Measurements from ENCODE around the gene OR1M1.
A peak's percentile ranks its signal among the peaks of the same experiment; 100 is the strongest.

The OR1M1 gene

DNA sequence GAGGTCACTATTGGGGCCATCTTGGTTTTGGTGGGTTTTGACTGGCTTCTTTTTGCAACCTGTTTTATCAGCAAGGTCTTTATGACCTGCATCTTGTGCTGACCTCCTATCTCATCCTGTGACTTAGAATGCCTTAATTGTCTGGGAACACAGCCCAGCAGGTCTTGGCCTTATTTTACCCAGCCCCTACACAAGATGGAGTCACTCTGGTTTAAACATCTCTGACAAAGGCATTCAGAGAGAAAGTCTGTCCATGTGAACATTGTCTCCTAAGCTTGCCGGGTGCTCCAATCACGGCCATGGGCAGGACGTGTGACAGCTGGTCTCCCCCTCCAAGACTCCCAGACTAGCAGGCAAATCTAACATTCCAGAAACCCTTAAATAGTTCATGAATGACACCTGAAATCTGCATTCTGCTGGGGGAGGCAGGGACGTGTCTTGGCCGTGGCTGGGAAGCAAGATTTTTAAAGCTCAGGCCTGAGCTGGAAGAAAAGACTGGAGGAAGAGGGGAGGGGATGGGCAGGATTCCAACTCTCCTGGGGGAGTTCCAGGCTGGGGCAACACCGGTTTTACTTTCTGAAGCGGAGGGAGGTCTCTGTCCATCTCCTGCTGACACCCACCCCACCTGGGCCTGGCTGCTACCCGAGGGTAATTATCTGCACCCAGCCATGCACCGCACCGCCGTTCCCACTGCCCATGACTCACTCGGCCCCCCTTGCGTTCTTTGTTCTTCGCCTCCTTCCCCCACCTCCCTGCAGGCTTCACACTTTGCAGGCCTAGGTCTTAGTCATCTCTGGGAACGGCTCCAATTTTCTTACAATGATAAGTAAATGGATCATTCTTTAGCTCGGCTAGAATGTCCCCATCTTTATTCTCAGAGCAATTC, 11.6 kb upstream of the OR1M1 start:
- peak; percentile 5 for DNase-seq

DNA sequence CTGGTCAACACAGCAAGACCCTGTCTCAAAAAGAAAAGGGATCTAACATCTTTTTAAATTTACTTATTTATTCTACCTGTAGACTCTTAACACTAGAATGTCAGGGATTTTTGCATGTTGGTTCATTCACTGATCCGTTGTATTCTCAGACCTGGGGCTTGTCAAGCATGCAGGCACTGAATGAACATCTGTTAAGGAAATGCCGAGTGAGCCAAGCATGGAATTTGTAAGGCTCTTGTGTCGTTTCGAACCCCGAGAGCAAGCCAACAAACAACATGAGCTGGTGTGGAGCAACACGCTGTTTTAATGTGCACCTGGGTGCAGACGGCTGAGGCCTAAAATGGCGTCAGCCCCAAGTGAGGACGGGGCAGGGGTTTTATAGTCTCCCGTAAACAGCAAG, 10.0 kb upstream of the OR1M1 start:
- no peak for DNase-seq

DNA sequence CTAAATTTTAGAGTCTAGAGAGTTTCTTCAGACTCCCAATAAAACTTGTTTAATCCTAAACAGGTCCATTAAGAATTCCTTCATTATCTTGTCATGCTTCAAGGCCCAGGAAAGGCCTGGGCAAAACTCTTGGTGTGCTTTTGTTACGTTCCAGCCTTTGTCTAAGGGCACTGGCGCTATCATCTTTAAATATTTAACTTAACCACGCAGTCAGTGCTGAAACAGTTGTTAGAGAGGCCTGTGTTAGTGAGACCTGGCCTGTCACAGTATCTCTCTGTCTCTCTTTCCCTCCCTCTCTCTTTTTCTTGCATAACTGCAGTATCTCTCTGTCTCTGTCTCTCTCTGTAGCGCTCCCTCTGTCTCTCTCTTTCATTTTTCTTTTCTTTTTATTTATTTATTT, 8.2 kb upstream of the OR1M1 start:
- no peak for DNase-seq

DNA sequence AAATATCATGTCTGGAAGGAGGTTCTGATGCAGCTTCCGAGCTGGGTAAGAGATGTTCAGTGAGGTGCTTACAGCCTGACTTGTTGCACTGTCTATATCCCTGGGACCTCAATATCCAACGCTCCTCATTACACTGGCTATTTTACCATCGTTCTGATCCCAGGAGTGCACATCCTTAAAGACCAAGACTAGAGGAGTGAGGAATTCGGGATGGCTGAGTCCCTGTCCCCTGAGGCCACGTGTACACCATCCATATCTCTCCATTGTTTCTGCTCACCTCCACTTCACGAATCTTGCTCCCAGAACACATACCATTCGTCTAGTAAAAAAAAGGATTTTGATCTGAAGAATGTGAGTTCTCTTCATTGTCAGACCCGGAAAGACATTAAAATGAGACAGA, 20.5 kb downstream of the OR1M1 start, which contains the start of gene OR7G2:
OR7G2 (minus strand) TSS at position 101 of the 400 bp plus-strand sequence. CDS start 4,232 bp downstream, outside the sequence.
- DNase-seq = no peak

DNA sequence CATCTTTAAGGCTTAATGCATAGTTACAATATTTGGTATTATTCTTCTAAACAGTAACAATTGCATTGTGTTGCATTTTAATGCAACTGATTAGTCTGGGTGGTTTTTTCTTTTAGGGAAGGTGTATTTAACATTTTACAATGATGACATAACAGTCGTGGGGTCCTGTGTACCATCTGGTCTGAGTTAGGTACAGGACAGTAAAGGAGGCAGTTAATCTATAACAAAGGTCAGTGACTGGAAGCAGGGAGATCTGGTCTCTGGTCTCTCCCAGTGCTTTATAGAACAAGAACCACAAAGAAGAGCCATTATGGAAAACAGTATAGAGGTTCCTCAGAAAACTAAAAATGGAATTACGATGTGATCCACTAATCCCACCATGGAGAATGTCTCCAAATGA, 23.1 kb downstream of the OR1M1 start:
- no peak for DNase-seq

DNA sequence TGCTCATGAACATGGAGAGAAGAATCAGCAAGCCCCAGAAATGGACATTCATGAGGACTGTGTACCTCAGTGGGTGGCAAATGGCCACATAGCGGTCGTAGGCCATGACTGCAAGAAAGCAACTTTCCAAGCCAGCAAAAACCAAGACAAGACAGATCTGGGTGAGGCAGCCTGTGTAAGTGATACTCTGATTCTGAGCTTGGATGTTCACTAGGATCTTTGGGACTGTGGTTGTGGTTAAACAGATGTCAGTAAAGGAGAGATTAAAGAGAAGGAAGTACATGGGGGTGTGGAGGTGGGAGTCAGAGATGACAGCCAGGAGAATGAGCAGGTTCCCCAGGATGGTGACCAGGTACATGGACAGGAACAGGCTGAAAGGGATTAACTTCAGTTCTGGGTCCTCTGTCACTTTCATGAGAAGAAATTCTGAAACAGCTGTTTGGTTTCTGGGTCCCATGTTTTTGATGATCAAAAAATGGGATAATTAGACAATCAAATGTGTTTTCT, 28.5 kb downstream of the OR1M1 start, which contains the start of gene OR7G1:
OR7G1 (minus strand) TSS at position 457 of the 507 bp plus-strand sequence; CDS start at position 457, 0 bp downstream.
- DNase-seq = no peak

DNA sequence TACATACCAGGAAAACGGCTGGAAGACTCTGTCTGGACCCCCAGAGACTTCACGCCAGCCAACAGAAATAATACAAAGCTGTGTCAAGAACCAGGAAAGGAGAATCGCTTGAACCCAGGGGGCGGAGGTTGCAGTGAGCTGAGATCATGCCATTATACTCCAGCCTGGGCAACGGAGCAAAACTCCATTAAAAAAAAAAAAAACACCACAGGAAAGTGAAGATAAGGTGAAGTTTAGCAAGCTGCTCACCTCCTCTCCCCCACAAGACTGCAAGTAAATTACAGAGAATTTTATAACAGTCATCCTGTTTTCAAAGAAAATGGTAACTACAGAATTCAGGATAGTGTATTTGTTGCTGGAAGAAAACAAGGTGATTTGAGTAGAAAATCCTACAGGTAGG, 29.7 kb downstream of the OR1M1 start:
- DNase-seq = no peak

DNA sequence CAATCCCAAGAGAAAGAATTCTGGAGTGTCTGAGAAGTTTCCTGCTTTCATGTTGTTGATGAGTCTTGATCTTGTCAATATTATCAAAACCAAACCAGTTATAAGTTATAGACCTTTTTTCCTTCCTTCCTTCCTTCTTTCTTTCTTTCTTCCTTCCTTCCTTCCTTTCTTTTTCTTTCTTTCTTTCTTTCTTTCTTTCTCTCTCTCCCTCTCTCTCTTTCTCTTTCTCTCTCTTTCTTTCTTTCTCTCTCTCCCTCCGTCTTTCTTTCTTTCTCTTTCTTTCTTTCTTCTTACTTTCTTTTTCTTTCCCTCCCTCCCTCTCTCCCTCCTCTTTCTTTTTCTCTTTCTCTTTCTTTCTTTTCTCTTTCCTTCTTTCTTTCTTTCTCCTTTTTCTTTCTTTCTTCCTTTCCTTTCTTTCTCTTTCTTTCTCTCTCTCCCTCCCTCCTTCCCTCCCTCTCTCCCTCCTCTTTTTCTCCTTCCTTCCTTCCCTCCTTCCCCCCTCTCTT, 40.1 kb downstream of the OR1M1 start, which contains the start of gene OR7G3:
OR7G3 (minus strand) TSS at position 51 of the 506 bp plus-strand sequence; CDS start at position 51, 0 bp downstream.
- no peak for DNase-seq

DNA sequence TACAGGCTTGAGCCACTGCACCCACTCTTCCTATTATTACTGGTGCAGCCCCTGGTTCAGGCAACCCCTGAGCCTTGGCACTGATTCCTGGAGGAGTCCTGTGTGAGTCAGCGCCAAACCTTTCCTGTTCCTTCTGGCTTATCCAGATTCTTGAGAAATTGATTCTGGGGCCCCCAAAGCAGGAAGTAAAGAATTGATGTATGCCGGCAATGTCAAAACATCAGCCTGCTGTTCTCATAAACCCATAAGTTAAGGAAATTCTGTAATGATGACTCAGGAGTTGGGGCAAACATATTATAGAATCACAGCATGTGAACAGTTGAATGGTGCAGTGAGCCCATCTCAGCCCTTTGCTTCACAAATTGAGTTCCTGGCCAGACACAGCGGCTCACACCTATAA, 41.3 kb downstream of the OR1M1 start:
- DNase-seq = no peak

DNA sequence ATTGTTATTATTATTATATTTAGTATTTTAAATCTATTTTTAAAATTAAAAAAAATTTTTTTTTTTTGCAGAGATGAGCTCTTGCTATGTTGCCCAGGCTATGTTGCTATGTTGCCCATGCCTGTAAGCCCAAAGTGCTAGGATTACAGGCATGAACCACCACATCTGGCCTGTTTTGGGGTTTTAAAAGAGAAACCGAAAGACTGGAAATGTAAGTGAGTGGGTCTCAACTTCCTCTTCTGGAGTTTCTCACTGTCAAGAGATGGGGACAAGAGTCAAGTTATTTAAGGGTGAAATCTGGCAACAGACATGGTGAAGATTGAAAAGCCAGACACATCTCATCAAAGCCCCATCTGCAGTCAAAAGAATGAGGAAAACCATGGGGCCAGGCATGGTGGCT, 44.1 kb downstream of the OR1M1 start:
- no peak for DNase-seq

DNA sequence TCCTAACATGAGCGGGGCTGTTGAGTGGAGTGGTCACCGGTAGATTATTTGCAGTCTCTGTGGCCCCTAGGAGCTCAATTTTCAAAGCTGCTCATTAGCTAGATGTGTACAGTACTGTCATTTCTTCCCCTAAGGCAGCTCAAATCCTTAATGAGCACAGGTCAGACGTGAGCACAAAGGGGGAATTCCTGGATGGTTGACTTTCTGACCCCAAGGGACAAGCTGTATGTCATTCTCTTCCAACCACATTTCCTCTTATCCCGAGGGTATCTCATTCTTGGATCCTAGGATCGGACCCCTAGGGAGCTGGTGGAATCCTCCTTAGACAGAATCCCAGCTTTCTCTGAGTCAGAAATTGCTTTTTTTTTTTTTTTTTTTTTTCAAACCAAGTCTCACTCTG, 45.6 kb downstream of the OR1M1 start:
- no peak for DNase-seq

DNA sequence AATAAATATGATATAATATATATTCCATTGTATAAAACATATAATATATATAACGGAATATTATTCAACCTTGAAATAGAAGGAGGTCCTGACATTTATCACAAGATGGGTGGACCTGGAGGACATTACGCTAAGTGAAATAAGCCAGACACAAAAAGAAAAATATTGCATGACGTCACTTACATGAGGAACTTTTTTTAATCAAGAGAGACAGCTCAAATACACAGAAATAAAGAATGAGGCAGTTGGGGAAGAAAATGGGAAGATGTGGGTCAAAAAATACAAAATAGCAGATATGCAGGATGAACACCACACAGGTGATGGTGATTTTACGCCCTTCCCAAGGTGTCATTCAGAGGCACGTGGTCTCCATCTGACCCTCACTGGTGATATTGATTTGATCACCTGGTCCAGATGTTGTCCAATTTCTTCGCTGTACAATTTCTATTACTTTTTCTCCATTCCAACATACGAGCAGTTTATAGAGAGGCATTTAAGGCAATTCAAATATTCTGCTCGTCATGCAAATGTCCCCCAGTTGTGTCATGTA, 52.8 kb downstream of the OR1M1 start:
- DNase-seq = no peak

DNA sequence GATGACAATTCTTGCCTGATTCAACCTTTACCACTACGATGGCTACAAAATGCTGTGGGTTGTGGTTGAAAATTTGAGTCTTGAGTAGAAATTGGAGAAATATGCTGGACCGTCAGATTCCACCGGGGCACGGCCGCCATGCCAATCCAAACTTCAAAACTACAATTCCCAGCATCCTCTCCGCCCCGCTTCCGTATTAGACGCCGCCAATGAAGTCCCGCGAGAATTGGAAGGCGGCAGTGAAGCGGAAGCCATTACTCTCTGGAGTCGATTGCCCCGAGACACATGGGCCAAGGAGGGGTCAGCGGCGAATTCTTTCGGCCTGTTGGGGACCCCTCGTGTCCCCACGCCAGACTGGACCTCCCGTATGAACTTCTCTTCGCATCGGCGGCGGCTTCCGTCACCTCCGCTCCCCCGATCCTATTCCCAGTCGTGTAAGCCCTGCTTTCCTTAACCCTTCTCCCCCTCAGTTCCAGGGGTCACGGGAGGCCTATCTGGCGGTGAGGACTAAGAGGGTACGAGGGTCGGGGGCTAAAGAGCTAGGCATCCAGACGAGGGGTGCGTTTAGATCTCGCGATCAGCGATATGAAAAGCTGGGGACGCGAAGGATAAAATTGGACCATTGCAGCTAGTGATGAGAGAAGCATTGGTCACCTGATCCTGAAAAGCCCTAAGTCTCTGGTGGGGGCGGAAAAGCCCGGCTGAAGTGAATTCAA, 53.5 kb downstream of the OR1M1 start, which contains the start of gene ZNF317:
ZNF317 (plus strand) TSS at position 239 of the 716 bp plus-strand sequence. CDS start 15,620 bp downstream, outside the sequence.
- peak; percentile 89 for DNase-seq

DNA sequence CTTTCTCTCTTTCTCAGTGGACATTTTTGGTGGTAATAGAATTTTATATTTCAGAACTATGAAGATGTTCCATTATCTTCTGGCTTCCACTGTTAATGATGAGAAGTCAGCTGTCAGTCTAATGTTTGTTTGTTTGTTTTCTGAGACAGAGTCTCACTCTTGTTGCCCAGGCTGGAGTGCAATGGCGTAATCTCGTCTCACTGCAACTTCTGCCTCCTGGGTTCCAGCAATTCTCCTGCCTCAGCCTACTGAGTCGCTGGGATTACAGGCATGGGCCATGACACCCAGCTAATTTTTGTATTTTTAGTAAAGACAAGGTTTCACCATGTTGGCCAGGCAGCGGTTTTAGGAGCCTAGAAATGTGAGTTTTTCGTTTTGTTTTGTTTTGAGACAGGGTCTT, 58.1 kb downstream of the OR1M1 start:
- DNase-seq = no peak

Data from activated gamma-delta T cell treated with Interleukin-2 at 50 U/mL for 16 hours (primary cell).